ENCODE data around the gene DBH. TPM values are rescaled to one million over a fixed set of nuclear protein-coding genes. Genes with fewer than 3 reads are reported as not detected.

DBH gene
- polyA plus RNA-seq, 3 donors, result not detected

- Histone ChIP-seq H3K9me3 (replicated peaks in 1 of 2; ENCODE audit: control insufficient read depth in 1 of 2, insufficient read depth in 1 of 2, low read length in 2 of 2) (no peaks in the 10 kb centered on the region), H3K4me3 (replicated peaks in 1 of 3; ENCODE audit: low read depth in 2 of 3, low read length in 3 of 3) (no peak overlapping the region), H3K27me3 (ENCODE audit: control insufficient read depth in 2 of 2, insufficient read depth in 2 of 2, low read length in 2 of 2) (no peaks in the 10 kb centered on the region), H2AFZ (ENCODE audit: insufficient read depth, low read depth, low read length, poor library complexity, severe bottlenecking) (no peak overlapping the region), H3K79me2 (ENCODE audit: insufficient read depth, low read length) (no peaks in the 10 kb centered on the region), H3K27ac (ENCODE audit: low read depth in 1 of 2, low read length in 2 of 2) (no peak overlapping the region), H3K4me1 (ENCODE audit: control insufficient read depth in 1 of 2, insufficient read depth in 2 of 2, low read length in 2 of 2) (no peaks in the 10 kb centered on the region), H4K20me1 (ENCODE audit: insufficient read depth, low read length) (no peaks in the 10 kb centered on the region), H3K9ac (ENCODE audit: insufficient read depth, low read length, poor library complexity, severe bottlenecking) (no peak overlapping the region), H3K36me3 (replicated peaks in 1 of 2; ENCODE audit: control insufficient read depth in 1 of 2, insufficient read depth in 2 of 2, low read length in 2 of 2) (no peaks in the 10 kb centered on the region), H3K4me2 (replicated peaks; ENCODE audit: extremely low read depth, low read length, poor library complexity, severe bottlenecking) (no peak overlapping the region)
- H3K27me3 Mint-ChIP-seq (ENCODE audit: low read depth in 3 of 3), result peaks cover 4 to 9% (median 6%) of the 10 kb centered on the region in 3 donors
- H3K4me3 Mint-ChIP-seq, result no peak overlapping the region
- DNase-seq, result no peak
- no peaks in the 10 kb centered on the region for H3K36me3 Mint-ChIP-seq
- 96% methylated on average over 9 of the region's 9 CpGs for WGBS (ENCODE audit: insufficient coverage)
- no peak for TF ChIP-seq CTCF (IDR thresholded peaks at IDR 0.05)
- H3K9me3 Mint-ChIP-seq, result peaks cover 0 to 3% (median 0%) of the 10 kb centered on the region in 7 donors
- no peak overlapping the region for H3K27ac Mint-ChIP-seq
- intact Hi-C loops (cut with micrococcal nuclease), result no loop called here
- H3K4me1 Mint-ChIP-seq, result no peaks in the 10 kb centered on the region
Measured at GRCh38 chr9:133666387-133666786, 30.2 kb downstream of the DBH start.

GRCh38 chr9:133666845-133667244 lies 30.7 kb downstream of the DBH start:
- H3K36me3 ChIP-seq (replicated peaks in 1 of 2; ENCODE audit: control insufficient read depth in 1 of 2, insufficient read depth in 2 of 2, low read length in 2 of 2), result no peaks in the 10 kb centered on the region
- H3K27me3 ChIP-seq (ENCODE audit: control insufficient read depth in 2 of 2, insufficient read depth in 2 of 2, low read length in 2 of 2), result no peaks in the 10 kb centered on the region
- H3K27ac ChIP-seq (ENCODE audit: low read depth in 1 of 2, low read length in 2 of 2), result no peak overlapping the region
- H3K4me1 ChIP-seq (ENCODE audit: control insufficient read depth in 1 of 2, insufficient read depth in 2 of 2, low read length in 2 of 2), result no peaks in the 10 kb centered on the region
- Mint-ChIP-seq H3K4me1 (no peaks in the 10 kb centered on the region), H3K27me3 (ENCODE audit: low read depth in 3 of 3) (peaks cover 3 to 6% (median 6%) of the 10 kb centered on the region in 3 donors), H3K27ac (no peak overlapping the region), H3K4me3 (no peak overlapping the region), H3K9me3 (peaks cover 0 to 3% (median 0%) of the 10 kb centered on the region in 7 donors), H3K36me3 (no peaks in the 10 kb centered on the region)
- 92% methylated on average over 9 of the region's 11 CpGs for WGBS (ENCODE audit: insufficient coverage)
- H2AFZ ChIP-seq (ENCODE audit: insufficient read depth, low read depth, low read length, poor library complexity, severe bottlenecking), result no peak overlapping the region
- intact Hi-C loops (cut with micrococcal nuclease), result no loop called here
- no peak for TF ChIP-seq CTCF (IDR thresholded peaks at IDR 0.05)
- H3K9ac ChIP-seq (ENCODE audit: insufficient read depth, low read length, poor library complexity, severe bottlenecking), result no peak overlapping the region
- no peaks in the 10 kb centered on the region for H3K79me2 ChIP-seq (ENCODE audit: insufficient read depth, low read length)
- DNase-seq, result no peak
- no peak overlapping the region for H3K4me2 ChIP-seq (replicated peaks; ENCODE audit: extremely low read depth, low read length, poor library complexity, severe bottlenecking)
- H4K20me1 ChIP-seq (ENCODE audit: insufficient read depth, low read length), result no peaks in the 10 kb centered on the region
- H3K9me3 ChIP-seq (replicated peaks in 1 of 2; ENCODE audit: control insufficient read depth in 1 of 2, insufficient read depth in 1 of 2, low read length in 2 of 2), result no peaks in the 10 kb centered on the region
- no peak overlapping the region for H3K4me3 ChIP-seq (replicated peaks in 1 of 3; ENCODE audit: low read depth in 2 of 3, low read length in 3 of 3)

All from CD14-positive monocyte (primary cell).